ENCODE measurements around the gene ALG14.

Gene ALG14

DNA sequence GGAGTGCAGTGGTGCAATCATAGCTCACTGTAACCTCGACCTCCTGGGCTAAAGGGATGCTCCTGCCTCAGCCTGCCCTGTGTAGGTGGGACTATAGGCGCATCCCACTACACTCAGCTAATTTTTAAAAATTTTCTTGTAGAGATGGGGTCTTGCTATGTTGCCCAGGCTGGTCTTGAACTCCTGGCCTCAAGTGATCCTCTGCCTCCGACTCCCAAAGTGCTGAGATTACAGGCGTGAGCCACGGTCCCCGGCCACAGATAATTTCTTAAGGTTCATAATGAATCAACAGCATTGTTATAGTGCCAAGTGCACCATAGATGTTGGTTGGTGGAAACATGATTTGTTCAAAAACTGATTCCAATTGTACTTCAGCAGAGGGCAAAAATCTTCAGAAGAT is 103.6 kb downstream of the ALG14 start:
- Histone ChIP-seq H3K4me3 (ENCODE audit: low read depth in 1 of 2, low read length in 1 of 2) (no peak overlapping the region), H3K9me3 (no peaks in the 10 kb centered on the region), H3K36me3 (no peaks in the 10 kb centered on the region), H3K27ac (no peak overlapping the region), H3K4me1 (ENCODE audit: control insufficient read depth in 1 of 2, insufficient read depth in 1 of 2, low read depth in 1 of 2, low read length in 1 of 2) (no peaks in the 10 kb centered on the region), H3K27me3 (no peaks in the 10 kb centered on the region)
- TF ChIP-seq, protein P1, sequence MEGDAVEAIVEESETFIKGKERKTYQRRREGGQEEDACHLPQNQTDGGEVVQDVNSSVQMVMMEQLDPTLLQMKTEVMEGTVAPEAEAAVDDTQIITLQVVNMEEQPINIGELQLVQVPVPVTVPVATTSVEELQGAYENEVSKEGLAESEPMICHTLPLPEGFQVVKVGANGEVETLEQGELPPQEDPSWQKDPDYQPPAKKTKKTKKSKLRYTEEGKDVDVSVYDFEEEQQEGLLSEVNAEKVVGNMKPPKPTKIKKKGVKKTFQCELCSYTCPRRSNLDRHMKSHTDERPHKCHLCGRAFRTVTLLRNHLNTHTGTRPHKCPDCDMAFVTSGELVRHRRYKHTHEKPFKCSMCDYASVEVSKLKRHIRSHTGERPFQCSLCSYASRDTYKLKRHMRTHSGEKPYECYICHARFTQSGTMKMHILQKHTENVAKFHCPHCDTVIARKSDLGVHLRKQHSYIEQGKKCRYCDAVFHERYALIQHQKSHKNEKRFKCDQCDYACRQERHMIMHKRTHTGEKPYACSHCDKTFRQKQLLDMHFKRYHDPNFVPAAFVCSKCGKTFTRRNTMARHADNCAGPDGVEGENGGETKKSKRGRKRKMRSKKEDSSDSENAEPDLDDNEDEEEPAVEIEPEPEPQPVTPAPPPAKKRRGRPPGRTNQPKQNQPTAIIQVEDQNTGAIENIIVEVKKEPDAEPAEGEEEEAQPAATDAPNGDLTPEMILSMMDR (IDR thresholded peaks at IDR 0.05) = no peak

DNA sequence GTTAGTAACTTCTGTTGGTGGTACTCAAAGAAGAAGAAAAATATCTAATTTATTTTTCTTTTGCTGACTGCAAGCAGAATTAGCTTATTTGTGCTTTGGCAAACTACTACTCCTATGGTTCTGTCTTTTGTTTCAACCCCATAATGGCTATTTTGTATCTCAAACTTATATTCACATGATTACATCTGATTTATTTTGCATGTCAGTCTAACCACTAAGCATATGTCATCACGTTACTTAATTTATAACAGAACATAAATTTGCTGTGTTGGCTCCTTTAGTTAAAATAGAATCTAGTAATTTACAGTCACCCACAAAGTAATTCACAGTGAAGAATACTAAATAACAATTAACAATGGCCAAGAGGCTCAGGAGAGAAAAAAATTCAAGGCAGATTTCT is 106.7 kb downstream of the ALG14 start:
- H3K4me1 ChIP-seq (ENCODE audit: control insufficient read depth in 1 of 2, insufficient read depth in 1 of 2, low read depth in 1 of 2, low read length in 1 of 2) = peaks cover 4 to 5% of the 10 kb centered on the region in 2 experiments

DNA sequence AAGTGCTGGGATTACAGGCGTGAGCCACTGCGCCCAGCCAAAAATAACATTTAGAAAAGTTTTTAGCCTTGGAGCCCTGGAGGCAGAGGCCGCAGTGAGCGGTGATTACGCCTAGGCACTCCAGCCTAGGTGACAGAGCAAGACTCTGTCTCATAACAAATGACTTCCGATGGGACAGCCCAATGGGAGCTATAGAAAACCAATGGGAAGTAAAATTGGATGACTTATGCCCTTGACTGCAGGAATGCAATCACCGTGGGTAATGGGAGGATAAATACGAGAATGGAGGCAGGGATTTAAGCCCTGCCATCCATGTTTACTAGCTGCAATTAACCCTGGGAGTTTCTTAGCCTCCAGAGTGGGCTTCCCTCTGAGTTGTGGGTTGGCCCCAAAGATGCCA is 108.9 kb downstream of the ALG14 start:
- Histone ChIP-seq H3K36me3 (no peaks in the 10 kb centered on the region), H3K4me1 (ENCODE audit: control insufficient read depth in 1 of 2, insufficient read depth in 1 of 2, low read depth in 1 of 2, low read length in 1 of 2) (peaks cover 4 to 5% of the 10 kb centered on the region in 2 experiments), H3K4me3 (ENCODE audit: low read depth in 1 of 2, low read length in 1 of 2) (no peak overlapping the region), H3K27me3 (no peaks in the 10 kb centered on the region), H3K27ac (no peak overlapping the region), H3K9me3 (no peaks in the 10 kb centered on the region)
- TF ChIP-seq, protein P1 (IDR thresholded peaks at IDR 0.05) = no peak

More for the DNA sequence above, 106.7 kb downstream of the ALG14 start:
- no peak overlapping the region for H3K4me3 ChIP-seq (ENCODE audit: low read depth in 1 of 2, low read length in 1 of 2)
- H3K36me3 ChIP-seq = no peaks in the 10 kb centered on the region
- no peaks in the 10 kb centered on the region for H3K27me3 ChIP-seq
- H3K9me3 ChIP-seq = no peaks in the 10 kb centered on the region
- TF ChIP-seq, protein P1 (IDR thresholded peaks at IDR 0.05) = no peak
- H3K27ac ChIP-seq = no peak overlapping the region

DNA sequence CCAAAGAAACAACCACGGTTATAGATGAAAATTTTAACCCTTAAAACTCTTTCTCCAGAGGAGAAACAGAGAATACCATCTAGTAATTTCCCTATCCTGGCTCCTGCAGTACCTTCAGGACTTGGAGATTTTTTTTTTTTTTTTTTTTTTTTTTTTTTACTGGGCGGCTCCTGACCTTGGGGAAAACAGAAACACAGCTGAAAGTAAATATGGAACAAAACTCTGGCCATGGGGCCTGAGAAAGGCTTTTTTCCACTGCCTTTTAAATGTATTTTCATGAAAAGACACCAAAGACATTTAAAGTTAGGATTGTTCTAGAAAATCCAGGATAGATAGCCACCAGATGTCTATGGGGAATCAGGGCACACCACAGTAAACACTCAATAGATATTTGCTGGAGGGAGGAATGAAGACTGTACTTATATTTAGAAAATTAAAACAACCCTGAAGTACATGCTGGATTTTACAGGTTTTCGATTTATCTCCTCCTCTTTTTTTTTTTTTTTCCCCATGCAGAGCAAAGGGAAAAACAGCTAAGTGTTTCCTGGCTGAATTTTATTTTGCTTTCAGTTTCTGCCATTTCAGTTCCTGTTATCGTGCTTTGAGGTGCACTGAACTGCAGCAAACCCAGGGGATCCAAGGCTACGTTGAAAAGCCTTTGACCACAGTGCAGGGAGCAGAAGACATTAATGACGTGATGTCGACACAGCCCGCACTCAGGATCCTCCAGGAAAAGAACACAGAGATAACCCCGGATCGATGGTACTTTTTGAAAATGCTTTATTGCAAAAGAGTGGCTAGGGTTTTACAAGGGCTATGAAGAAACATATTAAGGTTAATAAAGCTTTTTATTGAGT is 110.1 kb downstream of the ALG14 start:
- no peaks in the 10 kb centered on the region for H3K9me3 ChIP-seq
- no peaks in the 10 kb centered on the region for H3K36me3 ChIP-seq
- peaks cover 4 to 5% of the 10 kb centered on the region in 2 experiments for H3K4me1 ChIP-seq (ENCODE audit: control insufficient read depth in 1 of 2, insufficient read depth in 1 of 2, low read depth in 1 of 2, low read length in 1 of 2)
- peak overlapping the region; percentile 39 for H3K27ac ChIP-seq
- H3K27me3 ChIP-seq = no peaks in the 10 kb centered on the region
- peak overlapping the region; percentile 39 to 48 for H3K4me3 ChIP-seq (ENCODE audit: low read depth in 1 of 2, low read length in 1 of 2)
- TF ChIP-seq, protein P1 (IDR thresholded peaks at IDR 0.05) = no peak

DNA sequence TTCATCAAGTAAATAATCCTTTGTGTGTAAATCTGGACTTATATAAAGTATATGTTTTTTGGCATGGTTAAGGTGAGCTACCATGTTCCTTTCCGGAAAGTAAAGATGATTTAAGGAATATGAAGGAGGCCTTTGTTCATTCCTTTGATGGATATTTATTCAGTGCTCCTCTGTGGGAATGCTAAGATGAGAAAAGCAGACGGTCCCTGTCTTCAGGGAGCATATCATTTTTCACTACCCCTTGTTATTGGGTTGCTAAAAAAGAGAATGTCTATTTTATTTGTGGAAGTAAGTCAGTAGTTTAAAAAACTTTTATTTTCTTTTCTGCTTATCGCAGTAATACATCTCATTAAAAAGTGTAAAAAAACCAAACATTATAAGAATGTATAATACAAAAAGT is 110.8 kb downstream of the ALG14 start:
- H3K27ac ChIP-seq = no peak overlapping the region
- H3K4me3 ChIP-seq (ENCODE audit: low read depth in 1 of 2, low read length in 1 of 2) = no peak overlapping the region
- H3K4me1 ChIP-seq (ENCODE audit: control insufficient read depth in 1 of 2, insufficient read depth in 1 of 2, low read depth in 1 of 2, low read length in 1 of 2) = peaks cover 4 to 5% of the 10 kb centered on the region in 2 experiments
- no peaks in the 10 kb centered on the region for H3K9me3 ChIP-seq
- TF ChIP-seq, protein P1 (IDR thresholded peaks at IDR 0.05) = no peak
- H3K36me3 ChIP-seq = no peaks in the 10 kb centered on the region
- no peaks in the 10 kb centered on the region for H3K27me3 ChIP-seq
